CD4-positive, alpha-beta T cell treated with Interleukin-1 beta for 1 hour (primary cell): Measurements from ENCODE around the gene SEMA4D.

Experiments used
- DNase-seq, 2 donors: peaks; one replicate each; pipeline ENCODE4 v3.0.0-alpha.2; 2020 to 2022

Gene SEMA4D

GRCh38 chr9:89427621-89428221, 70.2 kb downstream of the SEMA4D start:
- peak; percentile 44 to 50 for DNase-seq

- DNase-seq = peak; percentile 42 to 50
Measured at GRCh38 chr9:89426384-89426961, 71.4 kb downstream of the SEMA4D start.

GRCh38 chr9:89425921-89426383, 72.0 kb downstream of the SEMA4D start:
- no peak for DNase-seq

- DNase-seq = no peak
Measured at GRCh38 chr9:89425024-89425805, 72.7 kb downstream of the SEMA4D start.

GRCh38 chr9:89422151-89422975, 75.5 kb downstream of the SEMA4D start:
- peak in 1 of 2 donors; percentile 28 for DNase-seq

- no peak for DNase-seq
Measured at GRCh38 chr9:89421595-89421994, 76.3 kb downstream of the SEMA4D start.

GRCh38 chr9:89420397-89421178, 77.3 kb downstream of the SEMA4D start:
- no peak for DNase-seq

- peak in 1 of 2 donors; percentile 32 for DNase-seq
Measured at GRCh38 chr9:89419978-89420394, 77.9 kb downstream of the SEMA4D start.

- peak; percentile 68 to 76 for DNase-seq
Measured at GRCh38 chr9:89418882-89419640, 78.9 kb downstream of the SEMA4D start.

GRCh38 chr9:89418474-89418845, 79.5 kb downstream of the SEMA4D start:
- no peak for DNase-seq

- no peak for DNase-seq
Measured at GRCh38 chr9:89417832-89418473, 80.0 kb downstream of the SEMA4D start.

- no peak for DNase-seq
Measured at GRCh38 chr9:89414670-89415324, 83.1 kb downstream of the SEMA4D start.

- no peak for DNase-seq
Measured at GRCh38 chr9:89413963-89414638, 83.8 kb downstream of the SEMA4D start.

GRCh38 chr9:89412951-89413350, 85.0 kb downstream of the SEMA4D start:
- DNase-seq = no peak

GRCh38 chr9:89412541-89412940, 85.4 kb downstream of the SEMA4D start:
- no peak for DNase-seq

- no peak for DNase-seq
Measured at GRCh38 chr9:89411759-89412158, 86.2 kb downstream of the SEMA4D start.

- peak in 1 of 2 donors; percentile 41 for DNase-seq
Measured at GRCh38 chr9:89410641-89411350, 87.1 kb downstream of the SEMA4D start.

- DNase-seq = no peak
Measured at GRCh38 chr9:89410022-89410421, 87.9 kb downstream of the SEMA4D start.

GRCh38 chr9:89409466-89409865, 88.4 kb downstream of the SEMA4D start:
- no peak for DNase-seq
